HG03135 (cell line): ENCODE data around the gene IPO8.

ENCODE experiments used
- ATAC-seq: cut with Tn5 transposase; IDR thresholded peaks from one replicate; pipeline ENCODE4 v1.9.1; 2021; ENCODE audit warnings: mild to moderate bottlenecking, moderate library complexity; ENCODE audit not compliant: unreplicated experiment

IPO8 gene

GRCh38 chr12:30695199-30696102 lies at the start of gene IPO8:
Gene IPO8 (minus strand): TSS chr12:30695869. CDS start chr12:30695647, 222 bp downstream.
- peak; percentile 81 for ATAC-seq

GRCh38 chr12:30744321-30744720 lies 48.7 kb upstream of the IPO8 start:
- no peak for ATAC-seq

- no peak for ATAC-seq
These were observed 44.6 kb upstream of the IPO8 start for GRCh38 chr12:30740274-30740673.

- no peak for ATAC-seq
These were observed 43.4 kb upstream of the IPO8 start for GRCh38 chr12:30739020-30739419.

- no peak for ATAC-seq
These were observed 37.4 kb upstream of the IPO8 start for GRCh38 chr12:30732954-30733637.

GRCh38 chr12:30730011-30730410 lies 34.3 kb upstream of the IPO8 start:
- ATAC-seq: no peak

GRCh38 chr12:30729547-30729946 lies 33.9 kb upstream of the IPO8 start:
- ATAC-seq: no peak

GRCh38 chr12:30726647-30727046 lies 31.0 kb upstream of the IPO8 start:
- no peak for ATAC-seq

- ATAC-seq: no peak
These were observed 30.1 kb upstream of the IPO8 start for GRCh38 chr12:30725739-30726138.

- no peak for ATAC-seq
These were observed 23.4 kb upstream of the IPO8 start for GRCh38 chr12:30719060-30719459.

GRCh38 chr12:30707613-30708342 lies 12.1 kb upstream of the IPO8 start:
- no peak for ATAC-seq

GRCh38 chr12:30706476-30706875 lies 10.8 kb upstream of the IPO8 start:
- ATAC-seq: no peak

GRCh38 chr12:30701056-30701455 lies 5.4 kb upstream of the IPO8 start:
- no peak for ATAC-seq

- ATAC-seq: no peak
These were observed 4.7 kb upstream of the IPO8 start for GRCh38 chr12:30700216-30700900.

- ATAC-seq: no peak
These were observed 2.7 kb upstream of the IPO8 start for GRCh38 chr12:30698346-30698745.

- ATAC-seq: no peak
These were observed 1.3 kb upstream of the IPO8 start for GRCh38 chr12:30696943-30697342.

- no peak for ATAC-seq
These were observed 817 bp upstream of the IPO8 start for GRCh38 chr12:30696486-30696885.

GRCh38 chr12:30696103-30696408 lies 387 bp upstream of the IPO8 start:
- ATAC-seq: peak; percentile 26

- no peak for ATAC-seq
These were observed 1.1 kb downstream of the IPO8 start for GRCh38 chr12:30694412-30695198.

- no peak for ATAC-seq
These were observed 3.2 kb downstream of the IPO8 start for GRCh38 chr12:30692470-30692869.
